Tibial nerve (tissue), 4 donors: ENCODE data around the gene SOX1.

Experiments used
- EP300 ChIP-seq, 2 donors: sonication (generic); formaldehyde crosslinking; IDR thresholded peaks; one replicate each; pipeline ENCODE4 v1.6.1; 2017; ENCODE audit warnings: antibody characterized with exemption in 2 of 2, mild to moderate bottlenecking in 1 of 2
- TF ChIP-seq, protein P1 (sequence below), 5 experiments: fragments of 200-600 bp in 3 of 5; fragments of 450-650 bp in 2 of 5; sonication (generic) in 3 of 5; IDR thresholded peaks; one replicate each; pipeline ENCODE4 v1.5.1; 2016 to 2019; ENCODE audit warnings: antibody characterized with exemption in 5 of 5, mild to moderate bottlenecking in 3 of 5, moderate library complexity in 2 of 5

DNA sequence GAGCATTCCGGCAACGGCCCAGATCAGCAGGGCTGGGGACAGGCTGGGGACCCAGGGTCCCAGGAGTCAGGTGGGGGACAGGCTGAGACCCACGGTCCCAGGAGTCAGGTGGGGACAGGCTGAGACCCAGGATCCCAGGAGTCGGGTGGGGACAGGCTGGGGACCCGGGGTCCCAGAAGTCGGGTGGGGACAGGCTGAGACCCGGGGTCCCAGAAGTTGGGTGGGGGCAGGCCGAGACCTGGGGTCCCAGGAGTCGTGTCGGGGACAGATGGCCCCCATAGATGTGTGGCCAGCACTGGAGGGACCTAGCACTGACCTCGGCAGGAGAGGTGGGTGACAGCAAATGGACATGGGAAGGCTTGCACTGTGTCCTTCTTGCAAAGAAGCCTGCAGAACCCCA, 39.7 kb upstream of the SOX1 start:
- TF ChIP-seq, protein P1, sequence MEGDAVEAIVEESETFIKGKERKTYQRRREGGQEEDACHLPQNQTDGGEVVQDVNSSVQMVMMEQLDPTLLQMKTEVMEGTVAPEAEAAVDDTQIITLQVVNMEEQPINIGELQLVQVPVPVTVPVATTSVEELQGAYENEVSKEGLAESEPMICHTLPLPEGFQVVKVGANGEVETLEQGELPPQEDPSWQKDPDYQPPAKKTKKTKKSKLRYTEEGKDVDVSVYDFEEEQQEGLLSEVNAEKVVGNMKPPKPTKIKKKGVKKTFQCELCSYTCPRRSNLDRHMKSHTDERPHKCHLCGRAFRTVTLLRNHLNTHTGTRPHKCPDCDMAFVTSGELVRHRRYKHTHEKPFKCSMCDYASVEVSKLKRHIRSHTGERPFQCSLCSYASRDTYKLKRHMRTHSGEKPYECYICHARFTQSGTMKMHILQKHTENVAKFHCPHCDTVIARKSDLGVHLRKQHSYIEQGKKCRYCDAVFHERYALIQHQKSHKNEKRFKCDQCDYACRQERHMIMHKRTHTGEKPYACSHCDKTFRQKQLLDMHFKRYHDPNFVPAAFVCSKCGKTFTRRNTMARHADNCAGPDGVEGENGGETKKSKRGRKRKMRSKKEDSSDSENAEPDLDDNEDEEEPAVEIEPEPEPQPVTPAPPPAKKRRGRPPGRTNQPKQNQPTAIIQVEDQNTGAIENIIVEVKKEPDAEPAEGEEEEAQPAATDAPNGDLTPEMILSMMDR (IDR thresholded peaks at IDR 0.05), result no peak
- TF ChIP-seq EP300 (IDR thresholded peaks at IDR 0.05), result no peak
